Hepatocyte (in vitro differentiated cells): ENCODE measurements around the gene SLC43A1.

Experiments used
- EZH2phosphoT487 ChIP-seq: fragments of 200-600 bp; sonication (generic); IDR thresholded peaks from one replicate; pipeline ENCODE4 v1.6.1; 2018; ENCODE audit warnings: antibody characterized with exemption, mild to moderate bottlenecking, low read depth, moderate library complexity; ENCODE audit not compliant: unreplicated experiment, severe bottlenecking
- TF ChIP-seq, protein P1 (sequence below): fragments of 200-600 bp; sonication (generic); IDR thresholded peaks from 2 replicates; pipeline ENCODE4 v1.5.1; 2016; ENCODE audit warnings: antibody characterized with exemption, mild to moderate bottlenecking; ENCODE audit not compliant: poor library complexity

GRCh38 chr11:57562596-57562995 is 47.1 kb upstream of the SLC43A1 start:
- TF ChIP-seq EZH2phosphoT487: no peak
- TF ChIP-seq, protein P1, sequence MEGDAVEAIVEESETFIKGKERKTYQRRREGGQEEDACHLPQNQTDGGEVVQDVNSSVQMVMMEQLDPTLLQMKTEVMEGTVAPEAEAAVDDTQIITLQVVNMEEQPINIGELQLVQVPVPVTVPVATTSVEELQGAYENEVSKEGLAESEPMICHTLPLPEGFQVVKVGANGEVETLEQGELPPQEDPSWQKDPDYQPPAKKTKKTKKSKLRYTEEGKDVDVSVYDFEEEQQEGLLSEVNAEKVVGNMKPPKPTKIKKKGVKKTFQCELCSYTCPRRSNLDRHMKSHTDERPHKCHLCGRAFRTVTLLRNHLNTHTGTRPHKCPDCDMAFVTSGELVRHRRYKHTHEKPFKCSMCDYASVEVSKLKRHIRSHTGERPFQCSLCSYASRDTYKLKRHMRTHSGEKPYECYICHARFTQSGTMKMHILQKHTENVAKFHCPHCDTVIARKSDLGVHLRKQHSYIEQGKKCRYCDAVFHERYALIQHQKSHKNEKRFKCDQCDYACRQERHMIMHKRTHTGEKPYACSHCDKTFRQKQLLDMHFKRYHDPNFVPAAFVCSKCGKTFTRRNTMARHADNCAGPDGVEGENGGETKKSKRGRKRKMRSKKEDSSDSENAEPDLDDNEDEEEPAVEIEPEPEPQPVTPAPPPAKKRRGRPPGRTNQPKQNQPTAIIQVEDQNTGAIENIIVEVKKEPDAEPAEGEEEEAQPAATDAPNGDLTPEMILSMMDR: no peak
